HEK293 (cell line): ENCODE results near the gene NR2F1-AS1.

Experiments used
- CTCF ChIA-PET: fragments of 350-600 bp; formaldehyde crosslinking; extraction: SDS; loops from one replicate; lab custom pipeline; 2021; ENCODE audit warnings: antibody characterized with exemption; lab: Yijun Ruan, JAX
- POLR2A ChIA-PET: fragments of 300-600 bp; formaldehyde crosslinking; extraction: SDS; loops from one replicate; lab custom pipeline; 2020; ENCODE audit warnings: antibody characterized with exemption, inconsistent platforms; lab: Yijun Ruan, JAX
- H3K27ac ChIP-seq: fragments of 200-500 bp; sonication (Bioruptor generic); 2 replicates; pipeline ENCODE4 v1.5.1; 2014; ENCODE audit warnings: low read depth, low read length, control low read depth, inconsistent platforms; ENCODE audit errors: extremely low read depth
- H3K36me3 ChIP-seq, 2 experiments: fragments of 200-500 bp in 1 of 2; sonication (Bioruptor generic) in 1 of 2; 1 replicate in 1 of 2; 2 replicates in 1 of 2; pipeline ENCODE4 v1.5.1; 2014 to 2017; ENCODE audit warnings: inconsistent platforms in 2 of 2, low read length in 2 of 2; ENCODE audit not compliant: control insufficient read depth in 2 of 2, insufficient read depth in 1 of 2
- H3K4me1 ChIP-seq: fragments of 200-500 bp; sonication (Bioruptor generic); 2 replicates; pipeline ENCODE4 v1.5.1; 2014; ENCODE audit warnings: mild to moderate bottlenecking, low read length, inconsistent platforms; ENCODE audit not compliant: control insufficient read depth, insufficient read depth
- H3K4me3 ChIP-seq: 2 replicates; pipeline ENCODE4 v1.5.1; 2011; ENCODE audit warnings: low read depth, mild to moderate bottlenecking, control low read depth, low read length, moderate library complexity
- H3K9me3 ChIP-seq: fragments of 200-500 bp; sonication (Bioruptor generic); 2 replicates; pipeline ENCODE4 v1.5.1; 2014; ENCODE audit warnings: low read depth, low read length, inconsistent platforms; ENCODE audit not compliant: control insufficient read depth, insufficient read depth
- KLF10 ChIP-seq: fragments of 450-650 bp; IDR thresholded peaks from 2 replicates; pipeline ENCODE4 v1.5.1; 2018; ENCODE audit warnings: missing biosample characterization, mild to moderate bottlenecking, missing genetic modification characterization
- PRDM1 ChIP-seq: fragments of 450-650 bp; formaldehyde crosslinking; IDR thresholded peaks from 2 replicates; pipeline ENCODE4; 2016; ENCODE audit warnings: missing biosample characterization, missing genetic modification characterization
- PRDM10 ChIP-seq: fragments of 450-650 bp; formaldehyde crosslinking; IDR thresholded peaks from 2 replicates; pipeline ENCODE4 v1.5.1; 2016; ENCODE audit warnings: missing biosample characterization, missing genetic modification characterization
- PRDM6 ChIP-seq: fragments of 450-650 bp; formaldehyde crosslinking; IDR thresholded peaks from 2 replicates; pipeline ENCODE4 v1.5.1; 2017; ENCODE audit warnings: missing biosample characterization, missing genetic modification characterization
- REST ChIP-seq: fragments of 450-650 bp; formaldehyde crosslinking; IDR thresholded peaks from 2 replicates; pipeline ENCODE4 v1.5.1; 2016; ENCODE audit warnings: missing biosample characterization, missing genetic modification characterization
- SP7 ChIP-seq: fragments of 450-650 bp; formaldehyde crosslinking; IDR thresholded peaks from 2 replicates; pipeline ENCODE4 v1.5.1; 2016; ENCODE audit warnings: missing biosample characterization, missing genetic modification characterization
- ZBTB17 ChIP-seq: fragments of 450-650 bp; formaldehyde crosslinking; IDR thresholded peaks from 2 replicates; pipeline ENCODE4 v1.5.1; 2016; ENCODE audit warnings: missing biosample characterization, missing genetic modification characterization
- ZNF16 ChIP-seq: fragments of 450-650 bp; formaldehyde crosslinking; IDR thresholded peaks from 2 replicates; pipeline ENCODE4 v1.5.1; 2016; ENCODE audit warnings: low read depth, missing biosample characterization, missing genetic modification characterization
- ZNF366 ChIP-seq: fragments of 450-650 bp; formaldehyde crosslinking; conservative IDR thresholded peaks from 2 replicates; pipeline ENCODE4 v1.5.1; 2016; ENCODE audit warnings: missing biosample characterization, missing genetic modification characterization
- ZNF398 ChIP-seq: fragments of 450-650 bp; formaldehyde crosslinking; IDR thresholded peaks from 2 replicates; pipeline ENCODE4 v1.5.1; 2017; ENCODE audit warnings: missing biosample characterization, missing genetic modification characterization
- ZNF473 ChIP-seq: fragments of 450-650 bp; formaldehyde crosslinking; IDR thresholded peaks from 2 replicates; pipeline ENCODE4 v1.5.1; 2017; ENCODE audit warnings: missing biosample characterization, missing genetic modification characterization
- ZNF596 ChIP-seq: fragments of 450-650 bp; IDR thresholded peaks from 2 replicates; pipeline ENCODE4 v1.5.0; 2018; ENCODE audit warnings: missing biosample characterization, mild to moderate bottlenecking, missing genetic modification characterization, moderate library complexity
- ZNF830 ChIP-seq: fragments of 450-650 bp; IDR thresholded peaks from 2 replicates; pipeline ENCODE4 v1.5.0; 2018; ENCODE audit warnings: missing biosample characterization, missing genetic modification characterization, low read depth, mild to moderate bottlenecking, moderate library complexity
- ZSCAN4 ChIP-seq: fragments of 450-650 bp; formaldehyde crosslinking; IDR thresholded peaks from 2 replicates; pipeline ENCODE4 v1.5.1; 2017; ENCODE audit warnings: missing biosample characterization, missing genetic modification characterization
- TF ChIP-seq, protein P1 (sequence below): fragments of 450-650 bp; formaldehyde crosslinking; IDR thresholded peaks from 2 replicates; pipeline ENCODE4 v1.5.1; 2016; ENCODE audit warnings: missing biosample characterization, missing genetic modification characterization
- TF ChIP-seq, protein P2 (sequence below): fragments of 450-650 bp; formaldehyde crosslinking; IDR thresholded peaks from 2 replicates; pipeline ENCODE4 v1.5.1; 2016; ENCODE audit warnings: missing biosample characterization, missing genetic modification characterization

NR2F1-AS1 gene

DNA sequence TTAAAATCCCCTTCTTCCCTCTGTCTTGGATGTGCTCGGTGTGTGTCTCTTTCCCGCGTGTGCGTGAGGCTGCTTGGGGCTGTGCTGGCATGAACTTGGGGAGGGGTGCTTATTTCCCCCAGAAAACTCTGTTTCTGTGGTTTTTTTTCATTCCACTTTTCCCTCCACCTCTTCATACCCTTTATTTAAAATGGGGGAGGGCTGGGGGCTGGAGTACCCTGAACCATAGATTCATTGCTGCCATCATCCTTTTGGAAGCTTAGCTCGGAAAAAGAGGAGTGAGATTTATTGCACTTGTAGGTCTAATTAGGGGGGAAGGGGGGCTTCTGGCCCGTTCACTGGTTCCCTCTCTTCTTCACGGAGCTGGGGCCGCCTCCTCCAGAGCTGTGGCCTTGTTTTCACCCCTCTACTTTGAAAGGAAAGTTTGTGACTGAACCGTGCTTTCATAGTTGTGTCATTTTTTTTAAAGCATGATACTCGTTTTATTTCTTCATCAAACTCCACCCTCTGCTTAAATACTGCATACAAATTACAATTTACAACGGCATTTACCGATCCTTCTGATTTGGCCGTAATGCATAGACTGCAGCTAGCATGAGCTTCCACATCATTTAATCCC lies 4.9 kb upstream of the NR2F1-AS1 start:
- Histone ChIP-seq H3K36me3 (peaks cover 14 to 34% of the 10 kb centered on the region in 2 experiments), H3K9me3 (no peaks in the 10 kb centered on the region), H3K4me3 (peak overlapping the region; percentile 78), H3K27ac (peak overlapping the region; percentile 97; the same call in 1 of the 2 replicates), H3K4me1 (peaks cover 24% of the 10 kb centered on the region)
- ChIA-PET CTCF (interaction anchor here (0.7 kb wide), 2 partner anchors 677 to 1120 kb away, joined by 3 to 4 read pairs; no protein-coding TSS in a partner anchor), POLR2A (interaction anchor here (0.5 to 1.9 kb wide), 8 partner anchors 8 to 948 kb away, joined by 3 to 9 read pairs (median 4); no protein-coding TSS in a partner anchor)
- TF ChIP-seq ZNF366 (tag by site-specific recombination), result peak; percentile 64; the same call in 1 of the 2 replicates
- TF ChIP-seq ZNF830 (tag by site-specific recombination), result no peak
- no peak for TF ChIP-seq ZNF16
- peak; percentile 49; the same call in 1 of the 2 replicates for TF ChIP-seq ZBTB17 (tag by site-specific recombination)
- peak; percentile 42; the same call in 1 of the 2 replicates for TF ChIP-seq ZNF398
- peak; percentile 35; the same call in 1 of the 2 replicates for TF ChIP-seq SP7
- TF ChIP-seq, protein P1, sequence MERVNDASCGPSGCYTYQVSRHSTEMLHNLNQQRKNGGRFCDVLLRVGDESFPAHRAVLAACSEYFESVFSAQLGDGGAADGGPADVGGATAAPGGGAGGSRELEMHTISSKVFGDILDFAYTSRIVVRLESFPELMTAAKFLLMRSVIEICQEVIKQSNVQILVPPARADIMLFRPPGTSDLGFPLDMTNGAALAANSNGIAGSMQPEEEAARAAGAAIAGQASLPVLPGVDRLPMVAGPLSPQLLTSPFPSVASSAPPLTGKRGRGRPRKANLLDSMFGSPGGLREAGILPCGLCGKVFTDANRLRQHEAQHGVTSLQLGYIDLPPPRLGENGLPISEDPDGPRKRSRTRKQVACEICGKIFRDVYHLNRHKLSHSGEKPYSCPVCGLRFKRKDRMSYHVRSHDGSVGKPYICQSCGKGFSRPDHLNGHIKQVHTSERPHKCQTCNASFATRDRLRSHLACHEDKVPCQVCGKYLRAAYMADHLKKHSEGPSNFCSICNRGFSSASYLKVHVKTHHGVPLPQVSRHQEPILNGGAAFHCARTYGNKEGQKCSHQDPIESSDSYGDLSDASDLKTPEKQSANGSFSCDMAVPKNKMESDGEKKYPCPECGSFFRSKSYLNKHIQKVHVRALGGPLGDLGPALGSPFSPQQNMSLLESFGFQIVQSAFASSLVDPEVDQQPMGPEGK, result peak; percentile 65
- TF ChIP-seq ZSCAN4, result 0 out of 2 replicates have a peak, but pooled peaks have one; percentile 31
- TF ChIP-seq KLF10 (tag by site-specific recombination), result peak; percentile 36; the same call in 1 of the 2 replicates
- TF ChIP-seq, protein P2, sequence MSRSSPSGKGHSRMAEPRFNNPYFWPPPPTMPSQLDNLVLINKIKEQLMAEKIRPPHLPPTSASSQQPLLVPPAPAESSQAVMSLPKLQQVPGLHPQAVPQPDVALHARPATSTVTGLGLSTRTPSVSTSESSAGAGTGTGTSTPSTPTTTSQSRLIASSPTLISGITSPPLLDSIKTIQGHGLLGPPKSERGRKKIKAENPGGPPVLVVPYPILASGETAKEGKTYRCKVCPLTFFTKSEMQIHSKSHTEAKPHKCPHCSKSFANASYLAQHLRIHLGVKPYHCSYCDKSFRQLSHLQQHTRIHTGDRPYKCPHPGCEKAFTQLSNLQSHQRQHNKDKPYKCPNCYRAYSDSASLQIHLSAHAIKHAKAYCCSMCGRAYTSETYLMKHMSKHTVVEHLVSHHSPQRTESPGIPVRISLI, result peak; percentile 66; the same call in 1 of the 2 replicates
- TF ChIP-seq ZNF596, result peak; percentile 20; the same call in 1 of the 2 replicates
- peak; percentile 9; the same call in 1 of the 2 replicates for TF ChIP-seq PRDM6 (tag by site-specific recombination)
- peak; percentile 35; the same call in 1 of the 2 replicates for TF ChIP-seq PRDM10 (tag by site-specific recombination)
- no peak for TF ChIP-seq REST (tag by site-specific recombination)
- TF ChIP-seq ZNF473 (tag by site-specific recombination), result no peak
- peak; percentile 64; the same call in 1 of the 2 replicates for TF ChIP-seq PRDM1 (tag by site-specific recombination)
